DMS79 (cell line): ENCODE results near the gene ADGRL3.

Experiments used
- DNase-seq: peaks from one replicate; lab custom pipeline; 2025; lab: John Stamatoyannopoulos, UW

Gene ADGRL3

DNA sequence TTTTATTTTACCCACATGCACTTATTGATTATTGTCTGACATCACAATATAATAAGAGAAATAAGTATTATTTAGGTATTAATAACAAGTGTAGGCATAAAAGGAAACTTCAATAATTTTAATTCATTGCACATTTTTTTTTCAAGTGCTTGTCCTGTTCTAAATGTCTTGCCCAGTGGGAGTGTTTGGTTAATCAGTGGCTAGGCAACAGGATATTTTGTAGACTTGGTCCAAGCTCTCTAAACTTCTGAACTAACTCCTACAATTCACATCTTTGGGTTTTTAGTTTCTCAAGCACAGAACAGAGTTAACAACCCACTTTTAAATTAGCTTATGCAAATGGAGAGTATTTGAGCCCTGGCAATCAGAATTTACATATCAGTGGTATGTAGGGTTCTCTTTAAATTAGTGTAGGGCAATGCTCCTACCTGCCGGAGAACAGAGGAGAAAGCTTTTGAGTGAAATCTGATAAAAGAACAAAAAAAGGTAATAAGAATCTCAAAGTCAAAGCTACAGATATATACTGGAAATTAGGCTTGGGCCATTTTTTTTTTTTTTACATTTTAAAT lies 353.5 kb downstream of the ADGRL3 start:
- no peak for DNase-seq

DNA sequence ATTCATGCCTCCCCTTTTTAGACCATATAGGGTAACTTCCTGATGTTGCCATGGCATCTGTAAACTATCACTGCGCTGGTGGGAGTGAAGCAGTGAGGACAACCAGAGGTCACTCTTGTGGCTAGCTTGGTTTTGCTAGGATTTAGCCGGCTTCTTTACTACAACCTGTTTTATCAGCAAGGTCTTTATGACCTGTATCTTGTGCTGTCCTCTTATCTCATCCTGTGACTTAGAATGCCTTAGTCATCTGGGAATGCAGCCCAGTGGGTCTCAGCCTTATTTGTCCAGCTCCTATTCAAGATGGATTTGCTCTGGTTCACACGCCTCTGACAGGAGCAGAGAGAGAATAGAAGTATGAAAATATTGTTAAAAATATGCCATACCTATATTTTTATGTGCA lies 355.7 kb downstream of the ADGRL3 start:
- DNase-seq: no peak

DNA sequence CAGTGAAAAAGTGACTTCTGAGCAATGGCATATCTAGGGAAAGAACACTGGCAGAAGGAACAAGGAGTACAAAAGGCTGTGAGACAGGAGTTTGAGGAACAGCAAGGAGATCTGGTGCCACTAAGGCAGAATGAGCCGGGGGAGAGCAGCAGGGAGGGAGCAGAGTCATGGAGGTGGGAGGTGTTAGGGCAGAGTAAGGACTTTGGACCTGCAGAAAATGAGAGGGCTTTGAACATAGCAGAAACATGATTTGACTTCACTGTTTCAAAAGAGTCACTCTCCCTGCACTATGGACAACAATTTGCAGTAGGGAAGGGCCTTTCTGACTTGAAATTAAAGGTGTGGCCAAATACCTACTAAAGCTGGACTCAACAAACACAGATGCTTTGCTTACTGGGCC lies 356.2 kb downstream of the ADGRL3 start:
- DNase-seq: no peak

DNA sequence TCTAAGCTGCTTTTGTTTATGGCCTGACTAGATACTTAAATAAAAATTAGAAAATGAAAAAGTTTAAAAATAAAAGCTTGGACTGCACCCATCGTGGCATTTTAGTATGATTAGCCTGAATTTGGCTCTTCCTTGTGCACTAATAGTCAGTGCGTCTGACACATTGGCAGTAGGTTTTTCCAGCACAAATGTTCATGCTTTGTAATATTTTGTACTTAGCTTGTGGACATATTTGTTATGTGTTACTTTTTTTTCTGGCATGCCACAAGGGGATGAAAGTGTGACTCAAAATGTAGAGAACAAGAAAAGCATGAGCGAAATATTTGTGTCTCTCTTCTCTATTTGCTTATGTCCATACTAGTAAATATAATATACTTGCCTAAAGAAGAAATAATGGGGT lies 359.3 kb downstream of the ADGRL3 start:
- no peak for DNase-seq

DNA sequence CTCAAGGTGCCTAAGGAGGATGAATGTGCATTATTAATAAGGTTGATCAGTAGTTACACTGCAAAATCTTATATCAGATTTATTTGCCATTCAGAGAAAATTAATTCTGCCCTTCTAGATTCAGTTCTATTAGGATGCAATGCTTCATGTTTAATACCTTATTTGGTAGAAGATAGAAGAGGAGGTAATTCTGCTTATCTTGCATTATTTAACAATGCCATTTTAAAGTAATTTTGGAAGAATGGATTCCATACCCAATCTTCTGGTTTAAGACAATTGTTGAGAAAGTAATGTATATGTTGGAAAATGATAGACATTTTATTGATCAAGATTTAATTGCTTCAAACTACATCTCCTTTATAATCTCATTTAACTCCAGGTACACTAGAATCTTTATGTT lies 360.9 kb downstream of the ADGRL3 start:
- DNase-seq: no peak

DNA sequence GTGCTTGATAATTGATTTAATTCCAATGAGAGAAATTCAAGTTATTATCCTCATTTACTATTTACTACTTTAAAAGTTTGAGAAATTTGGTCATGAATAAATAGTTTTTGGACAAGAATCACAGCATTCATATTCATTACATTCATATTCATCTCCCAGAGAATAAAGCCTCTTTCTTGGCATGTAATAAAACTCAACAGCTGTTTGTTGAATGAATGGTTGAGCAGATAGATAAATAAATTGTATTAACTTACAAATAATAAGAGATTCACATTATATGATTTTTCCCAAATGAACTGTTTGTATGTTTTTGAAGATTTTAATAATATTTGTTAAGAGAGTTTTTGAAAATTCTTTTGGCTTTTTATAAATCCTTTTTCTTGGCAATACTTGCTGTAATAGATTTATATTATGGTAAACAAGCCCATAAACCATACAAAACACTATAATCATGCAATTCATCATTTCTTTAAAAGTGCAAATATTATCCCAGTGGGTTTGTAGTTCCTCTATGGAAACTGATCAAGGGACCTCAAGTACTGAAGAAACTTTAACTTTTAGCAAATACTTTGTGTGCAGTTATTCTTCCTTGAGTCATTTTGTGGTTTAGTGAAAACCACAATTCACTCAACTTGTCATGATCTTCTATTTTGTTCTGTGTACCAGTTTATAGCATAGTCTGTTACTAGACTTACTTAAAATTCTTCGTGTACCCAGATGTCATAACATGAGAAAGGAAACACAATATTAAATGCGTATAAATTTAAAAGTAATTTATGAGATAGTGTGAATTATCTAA lies 371.8 kb downstream of the ADGRL3 start:
- no peak for DNase-seq

DNA sequence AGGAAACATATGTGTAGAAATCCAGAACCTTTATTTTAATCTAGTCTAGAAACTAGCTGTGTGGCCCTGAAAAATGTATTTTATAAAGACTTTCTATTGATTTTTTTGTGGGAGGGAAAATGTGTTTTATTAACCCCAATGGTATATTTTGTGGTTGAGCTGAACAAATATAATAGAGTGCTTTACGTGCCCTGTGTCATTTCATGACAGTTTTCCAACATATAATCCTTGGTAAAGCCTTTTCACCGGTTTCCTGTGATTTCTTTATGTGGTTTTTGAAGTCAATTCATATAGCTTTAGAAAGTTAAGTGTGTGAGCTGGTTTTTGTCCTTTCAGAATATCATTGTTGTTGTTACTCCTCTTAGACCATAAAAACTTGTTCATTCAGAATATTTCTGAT lies 375.7 kb downstream of the ADGRL3 start:
- no peak for DNase-seq

DNA sequence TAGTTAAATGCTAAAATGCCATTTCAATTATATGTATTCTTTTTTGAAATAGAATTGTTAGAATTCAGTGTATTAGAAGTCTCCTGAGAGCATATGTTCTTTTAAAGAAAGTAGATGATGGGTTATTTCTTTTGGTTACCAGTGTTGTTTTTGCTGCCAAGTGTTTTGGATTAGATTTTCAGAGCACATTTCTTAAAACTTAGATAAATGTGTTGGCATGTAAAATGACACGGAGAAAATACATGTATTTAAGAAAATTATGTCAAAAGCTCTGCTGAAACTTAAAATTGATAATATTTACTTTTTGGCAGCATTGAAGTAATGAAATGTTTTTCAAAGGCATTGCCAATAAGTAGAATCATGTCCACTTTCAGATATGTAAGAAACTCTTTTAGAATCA lies 379.7 kb downstream of the ADGRL3 start:
- no peak for DNase-seq

DNA sequence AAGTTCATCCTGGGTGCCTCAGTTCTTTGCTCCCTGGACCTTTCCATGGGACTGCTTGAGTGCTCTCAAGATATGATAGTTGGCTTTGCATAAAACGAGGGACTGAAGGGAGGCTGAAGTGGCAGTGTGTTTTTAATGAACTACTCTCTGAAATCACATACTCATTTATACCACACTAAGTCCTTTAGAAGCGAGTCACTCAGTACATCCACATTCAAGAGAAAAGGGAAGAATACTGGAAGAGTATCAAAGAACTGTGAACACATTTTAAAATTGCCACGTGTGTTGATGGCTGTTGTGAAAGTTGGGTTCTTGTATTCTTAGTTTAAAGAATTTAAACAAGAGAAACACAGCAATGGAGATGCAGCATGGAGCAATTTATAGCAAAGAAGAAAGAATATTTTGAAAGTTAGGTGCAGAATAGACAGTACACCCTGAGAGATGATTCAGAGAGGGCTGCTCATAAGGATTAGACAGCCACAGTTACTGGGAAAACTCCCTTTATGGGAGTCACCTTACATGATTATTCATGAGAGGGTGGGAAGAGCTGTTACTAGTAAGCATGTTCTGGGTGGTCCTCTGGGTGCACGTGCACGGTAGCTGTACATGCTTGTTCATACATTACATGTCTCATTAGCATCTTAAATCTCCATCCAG lies 380.7 kb downstream of the ADGRL3 start:
- DNase-seq: no peak

DNA sequence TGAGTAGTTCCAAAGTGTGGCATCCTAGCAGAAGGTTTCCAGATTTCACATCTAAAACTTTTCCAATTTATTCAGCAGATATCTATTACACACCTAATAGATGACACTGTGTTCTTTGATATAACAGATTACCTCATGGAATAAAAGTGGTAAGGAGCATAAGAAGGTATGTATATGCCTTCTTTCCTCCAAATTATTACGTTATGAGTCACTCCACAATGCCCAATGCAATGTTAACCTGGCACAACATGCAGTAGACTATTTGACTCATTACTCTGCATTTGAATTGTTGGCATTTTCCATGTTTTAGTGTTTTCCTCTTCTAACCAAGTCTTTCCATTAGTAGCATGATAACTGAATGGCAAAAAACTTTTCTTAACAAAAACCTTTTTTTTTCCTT lies 383.6 kb downstream of the ADGRL3 start:
- DNase-seq: no peak

DNA sequence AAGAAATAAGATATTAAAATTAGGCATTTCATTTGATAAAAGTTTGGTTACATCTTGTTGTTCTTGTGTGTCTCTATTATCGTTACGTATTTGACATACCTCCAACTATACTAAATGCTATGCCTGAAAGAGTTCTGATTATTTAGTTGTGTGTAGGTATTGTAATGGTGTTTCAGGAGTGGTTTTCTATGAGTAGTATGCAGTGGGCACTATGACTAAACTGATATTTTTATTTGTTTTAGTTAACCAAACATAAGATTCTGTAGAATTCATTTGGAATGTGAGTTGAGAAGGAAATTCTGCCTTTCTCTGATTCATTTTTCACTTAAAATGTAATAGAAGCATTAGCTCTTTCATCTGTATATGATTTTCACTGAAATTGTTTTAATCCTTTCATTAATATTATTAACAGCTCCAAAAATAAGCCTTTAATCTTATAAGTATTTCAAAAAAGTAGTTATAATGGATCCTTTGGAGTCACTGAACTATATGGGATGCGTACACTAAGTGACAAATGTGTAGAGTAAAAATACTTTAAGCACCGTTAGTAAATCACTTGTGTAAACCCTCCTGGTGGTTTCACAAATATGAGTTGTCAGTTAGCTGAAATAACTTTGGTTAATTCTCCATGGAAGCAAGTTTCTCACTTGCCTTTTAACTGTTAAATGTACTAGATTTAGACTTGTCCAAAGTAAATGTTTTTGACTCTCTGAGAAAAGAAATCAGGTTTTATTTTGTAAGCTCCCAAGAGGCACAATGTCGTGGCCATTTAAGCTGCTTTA lies 388.7 kb downstream of the ADGRL3 start:
- DNase-seq: no peak

DNA sequence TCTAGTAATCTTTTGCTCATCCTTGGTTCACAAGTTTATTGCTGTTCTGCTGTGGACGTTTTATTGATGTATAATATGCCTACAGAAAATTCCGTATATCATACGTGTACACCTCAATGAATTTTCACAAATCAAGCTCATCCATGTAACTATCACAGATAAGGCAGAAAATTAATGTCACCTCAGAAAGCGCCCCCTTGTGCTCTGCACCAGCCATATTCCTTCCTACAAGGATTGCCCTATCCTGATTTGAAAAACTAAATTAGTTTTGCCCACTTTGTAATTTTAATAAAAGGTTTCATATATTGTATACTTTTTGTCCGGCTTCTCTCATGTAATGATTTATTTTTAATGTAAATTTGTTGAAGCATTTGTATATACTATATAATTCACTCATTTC lies 390.8 kb downstream of the ADGRL3 start:
- no peak for DNase-seq

DNA sequence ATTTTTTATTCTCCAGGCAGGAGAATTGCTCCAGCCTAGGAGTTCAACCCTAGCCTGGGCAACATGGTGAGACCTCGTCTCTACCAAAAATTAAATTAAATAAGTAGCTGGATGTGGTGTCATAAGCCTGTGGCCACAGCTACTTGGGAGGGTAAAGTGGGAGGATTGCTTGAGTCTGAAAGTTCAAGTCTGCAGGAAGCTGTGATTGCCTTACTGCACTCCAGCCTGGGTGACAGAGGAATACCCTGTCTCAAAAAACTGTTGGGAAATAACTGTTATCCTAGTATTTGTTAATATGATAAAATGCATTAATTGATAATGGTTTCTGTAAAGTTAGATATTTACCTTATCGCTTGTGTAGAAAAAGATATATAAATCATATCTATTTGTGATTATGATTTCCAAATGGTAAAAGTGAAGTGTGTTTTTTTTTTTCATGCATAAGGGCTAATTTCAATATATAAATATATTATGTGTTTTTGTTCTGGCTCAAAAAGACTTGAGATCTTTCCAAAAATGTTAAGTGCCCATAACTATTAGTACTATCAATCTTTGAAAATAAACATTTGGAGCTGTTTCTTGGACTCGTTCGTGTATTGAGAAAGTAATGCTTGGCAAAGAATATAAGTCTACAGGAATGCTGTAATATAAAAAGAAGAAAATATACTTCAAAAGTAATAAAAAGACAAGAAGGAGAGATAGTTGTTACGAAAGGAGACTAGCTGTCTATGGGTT lies 396.6 kb downstream of the ADGRL3 start:
- no peak for DNase-seq

DNA sequence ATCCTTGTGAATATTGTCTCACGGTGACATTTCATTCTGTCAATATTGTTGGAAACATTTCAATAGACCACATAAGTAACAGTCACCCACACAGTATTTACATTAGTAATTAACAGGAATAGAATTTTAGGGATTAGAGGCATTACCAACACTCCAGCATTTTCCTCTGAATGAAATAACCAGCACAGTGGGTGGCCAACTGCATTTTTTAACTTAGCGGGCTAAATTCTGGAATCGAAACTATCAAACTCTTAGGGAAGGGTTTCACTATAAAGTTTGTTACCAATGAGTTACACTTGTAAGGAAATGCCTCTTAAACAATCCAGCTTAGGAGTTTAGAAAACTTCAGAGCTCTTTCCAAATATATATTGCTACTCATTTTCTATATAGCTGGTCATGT lies 403.0 kb downstream of the ADGRL3 start:
- DNase-seq: no peak

DNA sequence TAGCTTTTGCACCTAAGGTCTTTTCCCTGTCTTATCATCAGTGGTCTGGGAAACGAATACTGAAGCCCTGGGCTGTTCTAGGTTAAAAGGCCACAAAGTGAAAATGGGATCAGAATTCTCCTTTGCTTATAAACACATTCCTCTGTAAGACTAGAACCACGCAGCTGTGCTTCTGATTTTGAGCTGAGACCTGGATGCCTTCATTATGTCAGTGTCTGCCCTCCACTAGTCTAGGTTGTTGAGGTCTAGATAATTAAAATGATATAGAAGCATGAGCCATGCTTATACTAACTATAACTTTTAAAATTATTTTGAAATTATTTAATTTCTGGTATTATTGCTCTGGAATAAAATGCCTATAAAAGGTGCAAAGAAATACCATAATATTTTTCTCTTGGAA lies 403.9 kb downstream of the ADGRL3 start:
- DNase-seq: no peak

DNA sequence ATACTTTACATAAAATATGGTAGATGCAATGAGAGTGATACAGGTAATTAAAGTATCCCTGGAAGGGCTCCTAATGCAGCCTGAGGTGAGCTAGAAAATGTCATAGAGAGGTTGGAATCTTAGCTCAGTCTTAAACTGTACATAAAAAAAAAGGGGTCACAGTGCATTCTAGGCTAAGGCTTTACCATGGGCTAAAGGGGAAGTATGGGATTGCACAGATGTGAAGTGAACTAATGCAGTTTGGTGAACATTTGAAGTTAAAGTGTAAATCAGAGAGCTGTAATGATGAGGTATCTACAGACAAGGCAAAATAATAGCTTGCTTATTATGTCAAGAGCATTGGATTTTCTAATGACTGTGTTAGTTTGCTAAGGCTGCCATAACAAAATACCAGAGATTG lies 405.9 kb downstream of the ADGRL3 start:
- DNase-seq: no peak

DNA sequence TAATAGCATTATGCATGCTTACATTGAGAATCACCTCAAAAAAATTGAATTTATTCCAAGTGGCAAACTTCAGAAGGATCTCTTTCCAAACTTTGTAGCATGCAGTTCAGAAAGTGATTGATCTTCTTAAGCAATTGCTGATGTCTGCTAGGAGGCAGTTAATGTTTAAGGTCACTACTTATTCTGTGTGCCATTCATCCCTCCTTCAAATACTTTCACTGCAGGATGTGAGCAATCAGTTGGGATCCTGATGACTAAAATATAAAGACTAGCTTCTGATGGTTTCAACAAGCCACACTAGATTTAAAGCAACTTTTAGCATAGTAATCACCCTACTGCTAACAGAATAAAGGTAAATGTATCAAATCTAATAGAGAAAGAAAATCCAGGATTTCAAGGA lies 414.1 kb downstream of the ADGRL3 start:
- DNase-seq: no peak

DNA sequence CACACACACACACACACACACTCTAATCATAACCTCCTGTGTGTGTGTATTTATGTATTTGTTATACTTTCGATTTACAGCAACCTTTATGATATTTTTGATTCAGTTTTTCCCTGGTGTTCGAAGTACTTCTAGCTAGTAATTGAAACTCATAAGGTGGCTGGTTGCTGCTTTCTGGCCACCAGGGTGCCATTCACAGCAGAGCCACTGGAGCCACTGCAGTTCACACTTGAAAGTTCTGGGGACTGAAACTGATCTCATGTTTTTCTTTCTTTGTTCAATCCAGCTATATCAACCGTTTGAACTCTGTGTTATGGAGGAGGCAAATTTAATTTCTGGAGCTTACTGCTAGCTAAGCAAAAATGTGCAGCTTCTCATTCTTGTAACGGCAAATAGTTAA lies 419.4 kb downstream of the ADGRL3 start:
- DNase-seq: no peak

DNA sequence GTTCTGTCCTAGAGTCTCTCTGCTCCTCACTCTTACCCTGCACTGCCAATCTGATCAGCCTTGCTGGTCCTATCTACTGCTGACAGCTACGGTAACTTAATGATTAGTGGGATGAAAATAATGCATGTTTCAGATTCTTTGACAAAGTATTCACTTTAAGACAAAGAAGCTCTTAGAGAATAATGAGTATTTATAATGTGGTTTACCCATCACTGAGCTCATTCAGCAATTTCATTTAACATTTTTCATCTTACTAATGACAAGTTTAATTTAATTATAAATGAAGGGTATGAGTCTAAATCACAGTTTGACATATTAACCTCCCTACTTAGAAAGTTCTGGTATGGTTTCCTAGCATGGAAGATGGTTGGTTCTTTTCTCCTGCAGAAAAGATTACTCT lies 428.2 kb downstream of the ADGRL3 start:
- DNase-seq: no peak

DNA sequence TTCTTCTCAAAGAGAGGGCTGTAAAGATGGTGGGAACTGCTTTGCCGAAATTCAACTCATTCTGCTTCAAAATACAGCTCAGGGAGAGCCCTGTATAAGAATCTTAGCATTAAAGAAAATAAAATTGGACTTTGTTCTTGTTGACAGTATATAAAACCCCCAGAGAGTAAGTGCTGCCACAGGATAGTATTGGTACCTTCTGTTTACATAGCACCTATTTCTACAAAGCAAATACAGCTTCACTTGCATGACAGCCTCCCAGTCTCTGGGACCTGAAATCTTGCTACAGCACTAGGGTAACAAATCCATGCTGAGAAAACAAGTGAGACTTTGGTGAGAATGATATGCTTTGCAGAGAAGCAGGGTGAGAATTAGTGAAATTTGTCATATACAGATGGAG lies 428.6 kb downstream of the ADGRL3 start:
- DNase-seq: no peak

DNA sequence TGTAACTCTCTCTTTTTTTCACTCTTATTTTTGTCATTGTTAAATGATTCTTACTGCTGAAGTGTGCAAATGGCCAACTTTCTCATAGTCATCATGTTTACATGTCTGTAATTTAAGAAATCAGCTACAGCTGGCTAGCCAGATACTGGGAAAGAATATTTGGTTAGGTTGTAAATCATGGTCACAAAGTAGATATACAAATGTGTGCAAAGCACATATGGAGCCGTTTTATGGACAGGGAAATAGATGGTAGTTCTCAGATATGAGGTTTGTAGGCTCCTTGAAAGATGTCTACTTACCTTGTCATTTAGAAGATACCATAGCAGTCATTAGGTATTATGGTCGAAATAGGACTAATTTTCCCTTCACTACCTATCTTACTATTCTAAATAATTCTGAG lies 430.4 kb downstream of the ADGRL3 start:
- DNase-seq: no peak

DNA sequence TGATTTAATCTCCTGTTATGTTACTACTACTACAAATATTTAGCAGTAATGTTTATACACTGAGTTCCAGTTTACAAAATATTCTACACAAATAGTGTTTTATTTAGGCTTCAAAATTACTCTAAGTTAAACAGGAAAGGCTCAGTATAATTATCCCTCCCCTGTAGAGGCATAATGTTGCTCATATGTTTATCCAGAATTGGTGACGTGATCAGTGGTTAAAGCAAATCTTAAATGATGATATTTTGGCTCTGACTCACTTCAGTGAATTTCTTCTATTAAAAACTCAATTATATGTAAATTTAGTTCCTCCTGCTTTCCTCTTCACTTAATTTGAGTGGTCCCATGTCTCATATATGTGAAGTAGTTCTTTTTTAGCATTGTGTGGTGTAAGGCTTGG lies 438.5 kb downstream of the ADGRL3 start:
- DNase-seq: no peak
